Epithelial cell of proximal tubule (primary cell): ENCODE data around the gene LTBR. TPM values are rescaled to one million over a fixed set of nuclear protein-coding genes. Genes with fewer than 3 reads are reported as not detected.

Experiments
- DNase-seq: peaks from one replicate; pipeline ENCODE4 v3.0.0-alpha.2; 2011; ENCODE audit warnings: low read depth
- H3K4me3 ChIP-seq: 2 replicates; pipeline ENCODE4 v1.5.1; 2011; ENCODE audit warnings: low read depth, mild to moderate bottlenecking, low read length
- total RNA-seq: library from RNA; depleted of rRNA; stranded (reverse); fragments of >200 nt; gene quantifications from 2 replicates; pipeline ENCODE4 v1.2.3, GENCODE V29; 2015
- TF ChIP-seq, protein P1 (sequence below): conservative IDR thresholded peaks from 2 replicates; pipeline ENCODE4 v1.5.1; 2012; ENCODE audit warnings: low read depth, mild to moderate bottlenecking, low read length

Gene LTBR
- total RNA-seq, 1 donor from 2014 or later = 152 TPM

DNA sequence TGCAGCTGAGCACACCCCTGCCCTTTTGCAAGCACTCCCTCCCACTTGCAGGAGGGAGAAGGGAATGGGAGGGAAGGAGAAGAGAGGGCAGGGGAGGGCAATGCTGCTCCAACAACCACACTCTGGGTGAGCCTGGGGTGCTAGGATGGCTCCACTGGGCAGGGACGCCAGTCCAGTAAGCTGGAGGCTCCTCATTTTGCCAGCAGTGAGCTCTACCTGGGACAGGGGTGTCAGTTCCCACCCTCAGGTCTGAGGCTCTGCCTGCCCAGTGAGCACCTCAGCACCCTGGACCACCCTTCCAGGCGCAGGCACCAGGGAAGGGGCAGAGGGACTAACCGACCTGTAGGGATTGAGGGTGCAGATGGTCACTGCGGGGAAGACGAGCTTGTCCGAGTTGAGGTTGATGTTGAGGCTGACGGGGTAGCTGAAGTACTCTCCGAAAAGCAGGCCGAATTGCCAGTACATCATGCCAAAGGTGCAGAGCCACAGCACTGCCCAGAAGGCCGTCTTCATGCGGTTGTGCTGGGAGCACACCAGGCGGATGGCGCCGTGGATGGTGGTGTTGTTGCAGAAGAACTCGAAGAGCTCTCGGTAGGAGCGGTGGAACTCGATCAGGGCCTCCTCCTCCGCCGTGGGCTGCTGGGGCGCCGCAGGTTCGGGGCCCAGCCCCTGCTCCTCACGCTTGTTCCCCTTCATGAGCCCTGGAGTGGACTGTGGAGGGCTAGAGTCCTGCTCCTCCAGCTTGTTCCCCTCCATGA lies 9.8 kb upstream of the LTBR start:
- peak overlapping the region; percentile 87 for H3K4me3 ChIP-seq
- no peak for DNase-seq
- TF ChIP-seq, protein P1, sequence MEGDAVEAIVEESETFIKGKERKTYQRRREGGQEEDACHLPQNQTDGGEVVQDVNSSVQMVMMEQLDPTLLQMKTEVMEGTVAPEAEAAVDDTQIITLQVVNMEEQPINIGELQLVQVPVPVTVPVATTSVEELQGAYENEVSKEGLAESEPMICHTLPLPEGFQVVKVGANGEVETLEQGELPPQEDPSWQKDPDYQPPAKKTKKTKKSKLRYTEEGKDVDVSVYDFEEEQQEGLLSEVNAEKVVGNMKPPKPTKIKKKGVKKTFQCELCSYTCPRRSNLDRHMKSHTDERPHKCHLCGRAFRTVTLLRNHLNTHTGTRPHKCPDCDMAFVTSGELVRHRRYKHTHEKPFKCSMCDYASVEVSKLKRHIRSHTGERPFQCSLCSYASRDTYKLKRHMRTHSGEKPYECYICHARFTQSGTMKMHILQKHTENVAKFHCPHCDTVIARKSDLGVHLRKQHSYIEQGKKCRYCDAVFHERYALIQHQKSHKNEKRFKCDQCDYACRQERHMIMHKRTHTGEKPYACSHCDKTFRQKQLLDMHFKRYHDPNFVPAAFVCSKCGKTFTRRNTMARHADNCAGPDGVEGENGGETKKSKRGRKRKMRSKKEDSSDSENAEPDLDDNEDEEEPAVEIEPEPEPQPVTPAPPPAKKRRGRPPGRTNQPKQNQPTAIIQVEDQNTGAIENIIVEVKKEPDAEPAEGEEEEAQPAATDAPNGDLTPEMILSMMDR = no peak

DNA sequence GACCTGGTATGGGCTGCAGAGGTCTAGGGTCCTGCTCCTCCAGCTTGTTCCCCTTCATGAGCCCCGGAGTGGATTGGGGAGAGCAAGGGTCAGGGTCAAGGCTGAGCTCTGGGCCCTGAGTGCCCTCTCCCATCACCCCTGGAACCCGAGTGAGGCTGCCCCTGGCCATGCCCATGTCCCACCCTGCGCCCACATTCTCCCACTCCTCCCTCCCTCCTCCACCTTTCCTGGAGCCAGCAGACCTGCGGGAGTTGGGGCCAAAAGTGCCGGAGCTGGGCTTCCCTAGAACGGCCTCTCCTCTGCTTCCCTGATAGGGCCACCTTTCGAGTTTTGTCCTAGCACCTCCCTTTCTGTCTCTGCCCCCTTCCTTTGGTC lies 9.2 kb upstream of the LTBR start:
- TF ChIP-seq, protein P1 = no peak
- H3K4me3 ChIP-seq = peak overlapping the region; percentile 87
- DNase-seq = no peak

DNA sequence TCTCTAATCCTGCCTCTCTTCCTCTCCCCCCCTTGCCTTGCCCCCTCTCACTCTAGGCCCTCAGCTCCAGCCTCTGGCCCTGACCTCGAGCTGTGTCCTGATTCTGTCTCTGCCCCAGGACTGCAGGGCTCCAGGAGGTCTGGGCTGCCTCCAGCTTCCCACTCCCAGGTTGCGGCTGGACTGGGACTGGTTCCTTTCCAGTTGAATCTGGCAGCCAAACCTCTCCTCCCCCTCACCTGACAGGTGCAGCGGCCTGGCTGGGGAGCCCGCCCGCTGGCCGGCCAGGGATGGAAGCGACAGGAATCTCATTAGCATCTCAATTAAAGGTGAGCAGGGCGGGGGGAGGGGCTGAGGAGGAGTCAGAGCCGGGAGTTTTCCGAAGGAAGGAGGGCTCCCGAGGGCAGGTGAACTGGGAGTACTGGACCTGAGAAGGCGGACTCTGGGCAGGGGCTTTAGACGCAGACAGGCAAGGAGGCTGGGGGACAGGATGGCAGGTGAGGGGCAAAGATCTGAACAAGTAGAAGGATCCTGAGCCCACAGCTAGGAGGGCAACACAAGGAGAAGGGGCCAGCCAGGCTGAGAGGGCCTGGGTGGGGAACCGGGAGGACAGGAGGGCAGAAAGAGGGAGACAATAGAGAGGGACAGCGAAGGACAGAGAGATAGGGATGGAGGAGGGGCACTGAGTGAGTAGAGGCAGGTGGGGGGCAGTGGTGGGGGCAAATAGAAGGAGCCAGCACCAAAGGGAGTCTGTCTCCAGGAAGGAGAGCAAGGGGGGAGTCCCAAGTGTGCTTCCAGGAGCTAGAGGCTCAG lies 8.5 kb upstream of the LTBR start, which contains the start of gene SCNN1A:
SCNN1A (minus strand) TSS at position 295 of the 810 bp plus-strand sequence. CDS start 780 bp downstream, outside the sequence.
- no peak for DNase-seq
- TF ChIP-seq, protein P1 = no peak
- H3K4me3 ChIP-seq = peak within 1 kb of the TSS; percentile 87

DNA sequence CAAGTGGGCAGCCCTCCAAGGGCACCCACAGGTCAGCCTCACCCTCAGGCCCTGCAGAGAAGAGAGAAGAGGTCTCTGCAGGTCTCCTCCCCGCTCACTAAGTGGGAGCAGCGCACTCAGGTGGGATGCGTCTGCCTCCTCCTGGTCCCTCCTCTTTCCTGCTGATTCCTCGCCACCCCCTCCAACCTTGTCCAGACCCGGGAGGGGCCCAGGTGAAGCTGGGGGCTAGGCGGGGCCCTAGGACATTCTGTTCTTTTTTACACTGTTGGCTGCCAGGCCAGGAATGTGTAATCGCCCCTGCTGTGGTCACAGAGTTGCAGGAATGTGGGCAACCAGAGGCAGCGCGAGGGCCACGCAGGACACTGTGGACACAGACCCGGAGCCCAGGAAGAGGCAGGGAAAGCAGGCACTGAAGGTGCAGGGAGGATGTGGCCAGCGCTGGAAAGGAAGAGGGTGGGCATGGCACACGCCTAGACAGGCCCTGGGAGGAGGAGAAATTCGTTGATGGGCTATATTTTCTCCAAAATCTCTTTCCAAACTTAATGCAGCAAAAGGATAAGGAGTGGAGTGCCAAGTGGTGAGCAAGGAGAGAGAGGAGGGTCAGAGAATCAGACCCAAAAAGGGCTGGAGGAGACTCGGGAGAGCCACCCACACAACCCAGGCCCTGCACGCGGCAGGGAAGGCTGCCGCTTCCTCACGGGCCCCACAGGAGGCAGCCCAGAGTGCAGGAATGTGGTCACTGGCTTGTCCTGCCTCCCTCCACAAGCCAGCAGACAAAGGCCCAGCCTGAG lies 7.7 kb upstream of the LTBR start:
- no peak for DNase-seq
- peak overlapping the region; percentile 87 for H3K4me3 ChIP-seq
- TF ChIP-seq, protein P1 = peak; percentile 53

DNA sequence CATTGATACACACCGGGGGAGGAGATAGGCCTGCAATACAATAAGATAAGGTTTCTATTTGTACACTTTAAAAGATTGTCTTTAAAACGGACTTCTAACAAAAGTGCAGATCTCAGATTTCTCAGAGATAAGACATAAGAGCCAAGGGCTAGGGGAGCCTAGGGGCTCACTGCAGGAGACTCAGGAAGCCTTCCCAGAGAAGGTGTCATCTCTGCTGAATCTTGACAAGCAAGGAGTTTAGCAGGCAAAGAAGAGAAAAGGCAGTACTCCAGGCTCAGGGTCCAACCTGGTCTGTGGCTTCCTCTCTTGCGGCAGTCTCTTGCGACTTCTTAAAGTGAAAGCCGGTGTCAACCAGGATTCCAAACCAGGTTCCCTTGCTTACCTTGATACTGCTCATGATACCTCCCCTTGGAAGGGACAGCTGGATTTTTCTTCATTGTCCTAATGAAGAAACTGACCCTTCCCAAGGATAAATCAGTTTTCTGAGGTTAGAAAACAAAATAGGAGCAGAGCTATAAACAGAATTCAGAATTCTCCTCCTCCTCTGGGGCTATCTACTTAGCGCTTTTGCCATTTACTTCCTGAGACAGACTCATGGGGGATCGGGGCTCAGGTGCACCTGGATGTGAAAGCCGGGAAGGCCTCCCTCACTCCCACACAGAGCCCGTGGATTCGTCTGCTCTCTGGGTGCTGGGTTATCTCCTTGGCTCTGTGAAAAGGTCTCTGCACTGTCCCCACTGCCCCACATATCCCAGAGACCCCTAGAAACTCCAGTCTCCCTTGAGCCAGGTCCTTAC lies 6.9 kb upstream of the LTBR start:
- DNase-seq = no peak
- TF ChIP-seq, protein P1 = no peak
- H3K4me3 ChIP-seq = peak overlapping the region; percentile 87

DNA sequence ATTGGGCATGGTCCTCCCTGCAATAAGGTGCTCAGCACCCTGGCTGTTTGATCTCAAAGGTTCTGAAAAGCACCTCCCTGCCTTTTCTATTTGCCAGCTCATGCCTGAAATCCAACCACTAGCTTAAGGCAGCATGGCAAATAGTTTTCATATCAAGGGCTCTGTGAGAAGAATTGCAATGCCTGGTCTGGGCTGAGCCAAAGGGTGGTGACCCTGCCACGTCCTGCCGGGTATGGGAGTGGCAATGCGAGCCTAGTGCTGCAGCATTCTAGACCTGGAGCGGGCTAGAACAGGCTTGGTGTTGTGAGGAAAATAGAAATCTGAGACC lies 6.3 kb upstream of the LTBR start:
- peak; percentile 59 for DNase-seq
- H3K4me3 ChIP-seq = peak overlapping the region; percentile 87
- TF ChIP-seq, protein P1 = no peak
